Left cardiac atrium (tissue), 4 donors: ENCODE measurements around the gene PCLO. TPM values are rescaled to one million over a fixed set of nuclear protein-coding genes. Genes with fewer than 3 reads are reported as not detected.

Experiments used
- ATAC-seq, 2 donors: fragments of 200-7000 bp; cut with Tn5 transposase; one replicate each; pipeline ENCODE4 v1.9.1; 2020; ENCODE audit warnings: mild to moderate bottlenecking in 2 of 2, moderate library complexity in 2 of 2
- DNase-seq: peaks from one replicate; pipeline ENCODE4 v3.0.0-alpha.2; 2020
- intact Hi-C, 2 donors: fragments of 100-400 bp; cut with DNase I; formaldehyde crosslinking; loops; one replicate each; pipeline versions ENCODE4 v1.14.1 to v1.15.1; 2022 to 2023
- total RNA-seq, 2 donors: library from RNA; stranded (reverse); fragmentation: NEBNext Ultra II Directional; extraction: Animal tissue kit (Norgen Biotek cat#: 25700); gene quantifications; one replicate each; pipeline ENCODE4 v1.2.1, GENCODE V29; 2021
- donor health status: DM: no; HTN: yes; CAD: no.
- donor health status: DM: no; HTN: yes; CAD: no; lungs with severe emphysema.
- donor health status: DM: yes; HTN: yes; CAD: no.
- donor health status: Dilated cardiomyopathy.

PCLO gene
- total RNA-seq, 2 donors from 2014 or later, result 2.7 to 3.5 TPM

GRCh38 chr7:82762880-82763279 lies 399.8 kb downstream of the PCLO start:
- ATAC-seq (no peak), DNase-seq (no peak)
- intact Hi-C loops, result no loop called here

DNA sequence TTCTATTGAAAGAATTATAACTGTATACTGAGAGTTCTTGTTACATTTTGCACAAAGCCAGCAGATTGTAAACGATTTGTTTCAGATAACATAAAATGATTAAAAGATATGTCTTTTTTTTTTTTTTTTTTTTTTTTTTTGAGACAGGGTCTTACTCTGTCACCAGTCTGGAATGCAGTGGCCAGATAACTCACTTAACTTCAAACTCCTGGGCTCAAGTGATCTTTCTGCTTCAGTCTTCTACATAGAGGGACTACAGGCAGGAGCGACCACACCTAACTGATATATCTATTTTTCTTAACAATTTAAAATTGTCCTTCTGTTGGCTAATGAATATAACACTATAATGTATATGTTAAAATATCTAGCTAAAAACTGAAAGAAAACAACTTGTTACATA lies 401.9 kb downstream of the PCLO start:
- ATAC-seq (no peak), DNase-seq (no peak)
- intact Hi-C loops, result no loop called here

DNA sequence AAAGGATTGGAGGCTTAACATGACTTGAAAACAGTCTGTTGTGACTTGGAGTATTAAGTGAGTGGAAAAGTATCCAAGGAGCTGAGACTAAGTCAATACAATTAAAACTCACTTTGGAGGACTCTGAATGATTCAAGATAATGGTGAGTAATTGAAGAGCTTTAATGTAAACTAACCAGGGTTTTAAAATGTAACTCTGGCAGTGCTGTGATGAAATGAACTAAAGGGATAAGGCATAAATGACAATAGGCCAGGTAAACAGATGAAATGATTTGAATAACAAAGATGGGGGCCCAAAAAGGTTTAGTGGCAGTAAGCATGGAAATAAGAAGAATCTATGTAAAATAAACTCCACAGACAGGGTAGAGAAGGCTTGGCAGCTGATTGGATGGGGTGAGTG lies 402.6 kb downstream of the PCLO start:
- no peak for ATAC-seq
- intact Hi-C loops, result no loop called here
- DNase-seq, result no peak

GRCh38 chr7:82755705-82756551 lies 406.8 kb downstream of the PCLO start:
- DNase-seq (no peak), ATAC-seq (no peak)
- intact Hi-C loops, result no loop called here

DNA sequence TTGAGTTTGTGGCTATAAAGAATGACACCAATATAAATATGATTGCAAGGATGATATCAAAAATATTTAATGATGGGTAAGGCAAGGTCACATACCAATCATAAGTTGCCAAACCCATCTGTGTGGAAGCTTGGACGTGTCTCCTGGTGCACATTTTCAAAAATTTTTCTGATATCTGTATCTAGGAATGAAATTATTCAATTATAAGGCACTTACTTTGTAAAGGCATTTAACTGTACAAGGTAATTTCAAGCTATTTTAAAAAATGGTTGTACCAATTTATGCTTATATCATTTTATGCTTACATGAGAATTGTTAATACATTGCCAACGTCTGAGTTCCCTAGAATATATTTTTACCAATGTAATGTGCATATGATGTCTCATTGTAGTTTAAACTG lies 412.7 kb downstream of the PCLO start:
- intact Hi-C loops, result no loop called here
- DNase-seq (no peak), ATAC-seq (no peak)

- DNase-seq (no peak), ATAC-seq (no peak)
- intact Hi-C loops, result no loop called here
Measured at GRCh38 chr7:82745820-82746219, 416.9 kb downstream of the PCLO start.

- DNase-seq, result no peak
- no peak for ATAC-seq
- intact Hi-C loops, result no loop called here
Measured at GRCh38 chr7:82745117-82745516, 417.6 kb downstream of the PCLO start.

DNA sequence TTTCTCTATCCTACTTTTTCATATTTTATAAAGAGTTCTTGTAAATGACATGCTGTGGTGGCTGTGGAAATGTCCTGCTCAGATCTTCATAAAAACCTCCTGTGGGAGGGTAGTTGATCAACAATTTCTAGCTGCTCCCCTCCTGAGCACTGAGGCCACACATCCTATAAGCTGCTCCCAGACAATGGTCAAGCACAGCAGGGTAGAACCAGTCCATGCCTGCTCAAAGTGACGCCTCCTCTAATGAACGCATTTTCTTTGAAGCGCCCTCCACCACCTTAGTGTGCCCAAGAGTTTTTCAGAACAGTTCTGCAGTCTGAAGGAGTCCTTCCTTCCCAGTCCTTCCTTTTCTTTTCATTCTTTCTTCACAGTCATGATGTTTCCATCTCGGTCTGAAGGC lies 420.5 kb downstream of the PCLO start:
- ATAC-seq (no peak), DNase-seq (no peak)
- intact Hi-C loops, result no loop called here

DNA sequence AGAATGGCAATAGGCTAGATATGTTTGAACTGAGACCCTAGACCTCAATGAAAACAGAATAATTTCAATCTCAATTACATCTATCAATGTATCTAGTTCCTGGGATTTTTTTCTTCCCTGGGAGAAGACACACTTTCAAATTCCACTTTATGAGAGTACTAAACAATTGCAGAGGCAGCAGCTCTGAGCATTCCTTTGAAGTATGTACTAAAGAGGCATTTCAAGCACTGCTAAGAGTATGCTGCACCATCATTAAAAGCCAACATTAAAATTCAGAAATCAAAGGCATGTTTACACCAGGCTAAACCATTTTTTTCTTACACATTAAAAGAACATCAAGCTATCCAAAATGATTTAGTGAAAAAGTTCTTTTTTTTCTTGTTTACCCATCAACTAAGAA lies 421.2 kb downstream of the PCLO start:
- intact Hi-C loops, result no loop called here
- ATAC-seq (no peak), DNase-seq (no peak)

GRCh38 chr7:82740246-82740848 lies 422.3 kb downstream of the PCLO start:
- intact Hi-C loops, result no loop called here
- ATAC-seq (no peak), DNase-seq (no peak)

DNA sequence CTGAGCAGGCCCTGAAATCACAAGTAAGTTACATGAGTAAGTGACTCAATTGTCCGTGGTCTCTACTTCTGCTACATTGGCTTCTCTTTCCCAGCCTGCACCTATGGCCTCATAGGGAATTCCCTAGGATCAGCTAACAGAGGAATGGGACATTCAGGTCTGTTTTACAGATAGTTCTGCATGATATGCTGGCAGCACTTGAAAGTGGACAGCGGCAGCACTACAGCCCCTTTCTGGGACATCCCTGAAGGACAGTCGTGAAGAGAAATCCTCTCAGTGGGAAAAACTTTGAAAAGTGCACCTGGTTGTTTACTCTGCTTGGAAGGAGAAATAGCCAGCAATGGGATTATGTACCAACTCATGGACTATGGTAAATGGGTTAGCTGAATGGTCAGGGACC lies 426.1 kb downstream of the PCLO start:
- no peak for ATAC-seq
- intact Hi-C loops, result loop anchor here in 1 of 2 donors (10.0 kb wide), 1 partner anchor 572 kb away; no protein-coding TSS in a partner anchor
- no peak for DNase-seq

- no peak for ATAC-seq
- intact Hi-C loops, result loop anchor here in 1 of 2 donors (10.0 kb wide), 1 partner anchor 568 kb away; no protein-coding TSS in a partner anchor
Measured at GRCh38 chr7:82732677-82733076, 430.0 kb downstream of the PCLO start.

GRCh38 chr7:82729172-82730030 lies 433.3 kb downstream of the PCLO start:
- intact Hi-C loops, result loop anchor here (5.0 to 10.0 kb wide), 3 partner anchors 565 to 1235 kb away; no protein-coding TSS in a partner anchor
- DNase-seq (no peak), ATAC-seq (no peak)

More at GRCh38 chr7:82732677-82733076, 430.0 kb downstream of the PCLO start:
- DNase-seq, result no peak

DNA sequence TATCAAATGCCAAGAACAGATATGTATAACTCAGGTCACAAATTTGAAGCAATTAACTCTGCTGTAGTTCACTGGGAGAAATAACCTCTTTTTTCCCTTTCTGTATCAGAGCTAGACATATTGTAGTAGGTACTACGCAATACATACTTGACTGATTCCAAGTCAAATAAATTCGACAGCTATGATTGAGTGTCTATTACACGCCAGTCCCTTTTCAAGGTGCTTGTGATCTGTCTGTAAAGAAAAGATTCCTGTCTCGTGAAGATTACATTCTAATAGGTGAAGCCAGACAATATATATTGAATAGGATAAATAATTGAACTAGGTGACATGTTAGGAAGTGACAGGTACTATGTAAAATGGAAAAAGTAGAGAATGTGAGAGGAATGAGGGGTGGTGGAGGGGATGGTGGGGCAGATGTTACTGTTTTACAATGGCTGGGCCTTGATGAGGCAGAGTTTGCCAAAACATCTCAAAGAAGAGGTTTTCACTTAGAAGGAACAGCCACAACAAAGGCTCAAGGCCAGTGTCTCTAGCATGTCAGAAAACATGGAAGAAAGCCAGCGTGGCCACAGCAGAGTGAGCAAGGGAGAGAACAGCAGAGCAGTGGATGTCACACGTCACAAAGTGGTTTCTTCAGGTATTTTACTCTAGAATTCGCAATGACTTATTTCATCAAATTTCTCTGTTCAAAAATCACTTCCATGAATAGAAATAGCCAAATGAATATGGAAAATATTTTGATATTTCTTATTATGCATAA lies 436.5 kb downstream of the PCLO start:
- intact Hi-C loops, result loop anchor here in 1 of 2 donors (5.0 to 10.0 kb wide), 2 partner anchors 679 to 1231 kb away; no protein-coding TSS in a partner anchor
- ATAC-seq (no peak), DNase-seq (no peak)

- DNase-seq (no peak), ATAC-seq (no peak)
- intact Hi-C loops, result loop anchor here in 1 of 2 donors (10.0 kb wide), 1 partner anchor 1229 kb away; no protein-coding TSS in a partner anchor
Measured at GRCh38 chr7:82723411-82723810, 439.3 kb downstream of the PCLO start.

GRCh38 chr7:82722946-82723345 lies 439.7 kb downstream of the PCLO start:
- no peak for DNase-seq
- intact Hi-C loops, result loop anchor here in 1 of 2 donors (10.0 kb wide), 1 partner anchor 1228 kb away; no protein-coding TSS in a partner anchor
- no peak for ATAC-seq

- intact Hi-C loops, result no loop called here
- DNase-seq, result no peak
- ATAC-seq, result no peak
Measured at GRCh38 chr7:82715344-82715743, 447.3 kb downstream of the PCLO start.

DNA sequence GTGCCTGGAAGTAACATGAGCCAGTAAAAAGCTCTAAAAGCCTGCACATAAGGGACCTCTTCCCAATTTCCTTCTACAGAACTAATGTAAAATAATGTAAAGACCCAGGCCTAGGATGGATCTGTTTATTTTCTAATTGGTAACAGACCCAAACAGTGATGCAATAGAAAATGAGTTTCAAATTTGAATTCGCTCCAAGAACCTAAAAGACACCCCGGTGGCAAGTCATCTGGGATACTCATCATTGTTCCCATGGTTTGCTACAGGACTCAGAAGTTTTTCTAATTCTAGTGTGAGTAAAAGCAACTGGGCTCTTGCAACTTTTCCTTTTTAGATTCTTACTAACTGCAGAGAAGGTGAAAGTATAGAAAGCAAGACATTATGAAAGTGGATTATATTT lies 447.8 kb downstream of the PCLO start:
- ATAC-seq, result no peak
- no peak for DNase-seq
- intact Hi-C loops, result no loop called here

- no peak for DNase-seq
- no peak for ATAC-seq
- intact Hi-C loops, result no loop called here
Measured at GRCh38 chr7:82713506-82713905, 449.2 kb downstream of the PCLO start.
